BLaER1 (cell line): ENCODE data around the gene BBIP1.

ENCODE experiments used
- H3K27ac ChIP-seq: shearing (Covaris generic); formaldehyde crosslinking; 2 replicates; pipeline ENCODE4 v1.8.1; 2022
- H3K27me3 ChIP-seq: shearing (Covaris generic); formaldehyde crosslinking; 2 replicates; pipeline ENCODE4 v1.8.1; 2022
- H3K36me3 ChIP-seq: shearing (Covaris generic); formaldehyde crosslinking; 2 replicates; pipeline ENCODE4 v1.8.1; 2022
- H3K4me1 ChIP-seq: shearing (Covaris generic); formaldehyde crosslinking; 2 replicates; pipeline ENCODE4 v1.8.1; 2022
- H3K4me2 ChIP-seq: shearing (Covaris generic); formaldehyde crosslinking; 2 replicates; pipeline ENCODE4 v1.8.1; 2022
- H3K4me3 ChIP-seq: shearing (Covaris generic); formaldehyde crosslinking; 2 replicates; pipeline ENCODE4 v1.8.1; 2022
- H3K9ac ChIP-seq: shearing (Covaris generic); formaldehyde crosslinking; 2 replicates; pipeline ENCODE4 v1.8.1; 2022
- H3K9me3 ChIP-seq: shearing (Covaris generic); formaldehyde crosslinking; 2 replicates; pipeline ENCODE4 v1.8.1; 2022
- H4K20me1 ChIP-seq: shearing (Covaris generic); formaldehyde crosslinking; 2 replicates; pipeline ENCODE4 v1.8.1; 2022
- Cebpa-rat ChIP-seq: shearing (Covaris generic); IDR thresholded peaks from 2 replicates; pipeline ENCODE4 v1.8.1; 2022

The BBIP1 gene

GRCh38 chr10:110865809-110866482, 53.0 kb downstream of the BBIP1 start:
- Histone ChIP-seq H3K4me2 (peak overlapping the region; percentile 63; the same call in 1 of the 2 replicates), H3K9ac (no peak overlapping the region), H3K27ac (peak overlapping the region; percentile 80; the same call in 1 of the 2 replicates), H3K4me1 (peaks cover 86% of the 10 kb centered on the region), H3K27me3 (no peaks in the 10 kb centered on the region), H3K36me3 (no peaks in the 10 kb centered on the region), H3K9me3 (no peaks in the 10 kb centered on the region), H3K4me3 (no peak overlapping the region), H4K20me1 (no peaks in the 10 kb centered on the region)
- TF ChIP-seq Cebpa-rat: no peak

DNA sequence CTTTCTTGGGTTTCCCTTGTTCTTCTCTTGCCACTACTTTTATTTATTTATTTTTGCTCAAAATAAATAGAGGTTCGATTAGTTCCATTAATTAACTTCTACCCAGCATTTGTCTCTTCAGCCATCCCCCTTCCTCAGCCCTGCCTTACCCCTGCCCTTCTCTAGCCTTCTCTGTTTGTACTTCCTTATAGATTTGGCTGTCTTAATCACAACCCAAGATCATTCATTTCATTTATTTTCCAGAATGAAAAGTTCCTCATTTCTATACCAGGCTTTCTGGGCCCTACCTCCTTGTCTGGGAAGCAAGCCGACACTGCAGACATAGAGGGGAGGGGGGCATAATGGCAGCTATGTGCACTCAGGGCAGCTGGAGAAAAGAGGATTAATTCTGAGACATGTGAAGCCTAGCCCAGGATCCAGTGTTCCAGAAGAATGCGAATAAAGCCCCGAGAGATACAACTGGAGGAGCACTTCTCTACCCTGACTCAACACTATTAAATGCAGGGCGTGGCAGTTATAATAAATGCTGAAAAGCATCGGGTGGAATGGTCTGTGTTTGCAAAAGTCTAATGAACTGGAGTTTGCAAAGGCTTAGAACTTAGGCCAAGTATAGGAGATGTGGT, 53.7 kb downstream of the BBIP1 start:
- Histone ChIP-seq H3K4me1 (peaks cover 86% of the 10 kb centered on the region), H4K20me1 (no peaks in the 10 kb centered on the region), H3K9ac (0 out of 2 replicates have a peak overlapping the region, but pooled peaks have one; percentile 13), H3K4me2 (peak overlapping the region; percentile 63), H3K27ac (peak overlapping the region; percentile 80), H3K36me3 (no peaks in the 10 kb centered on the region), H3K4me3 (no peak overlapping the region), H3K27me3 (no peaks in the 10 kb centered on the region), H3K9me3 (no peaks in the 10 kb centered on the region)
- no peak for TF ChIP-seq Cebpa-rat

- H3K4me2 ChIP-seq: peak overlapping the region; percentile 63
- H3K9me3 ChIP-seq: no peaks in the 10 kb centered on the region
- peak overlapping the region; percentile 13; the same call in 1 of the 2 replicates for H3K9ac ChIP-seq
- H3K27ac ChIP-seq: peak overlapping the region; percentile 80
- TF ChIP-seq Cebpa-rat: no peak
- H3K27me3 ChIP-seq: no peaks in the 10 kb centered on the region
- no peaks in the 10 kb centered on the region for H3K36me3 ChIP-seq
- H4K20me1 ChIP-seq: no peaks in the 10 kb centered on the region
- H3K4me1 ChIP-seq: peaks cover 86% of the 10 kb centered on the region
- H3K4me3 ChIP-seq: no peak overlapping the region; the same call in 1 of the 2 replicates
Observed at GRCh38 chr10:110864662-110865140, 54.3 kb downstream of the BBIP1 start.

DNA sequence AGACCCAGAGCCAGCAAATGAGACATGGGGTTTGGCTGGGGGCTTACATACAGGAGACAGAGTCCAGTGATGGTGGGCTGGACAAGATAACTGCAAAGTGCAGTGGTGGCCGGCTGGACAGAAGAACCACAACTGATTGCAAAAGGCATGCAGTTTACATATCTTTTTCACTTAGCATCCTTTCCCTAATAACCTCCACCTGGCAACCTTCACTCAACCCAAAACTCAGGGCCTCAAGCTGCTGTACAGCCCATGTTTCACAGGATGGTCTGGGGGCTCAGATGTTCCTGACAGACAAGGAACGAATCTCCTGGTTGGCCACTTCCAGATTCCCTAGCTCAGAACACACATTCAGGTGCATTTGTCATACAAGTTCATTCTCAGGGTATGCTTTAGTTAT, 55.0 kb downstream of the BBIP1 start:
- Histone ChIP-seq H3K4me1 (peaks cover 86% of the 10 kb centered on the region), H3K4me3 (no peak overlapping the region), H3K27me3 (no peaks in the 10 kb centered on the region), H3K9me3 (no peaks in the 10 kb centered on the region), H4K20me1 (no peaks in the 10 kb centered on the region), H3K9ac (no peak overlapping the region), H3K4me2 (peak overlapping the region; percentile 63), H3K36me3 (no peaks in the 10 kb centered on the region), H3K27ac (peak overlapping the region; percentile 80; the same call in 1 of the 2 replicates)
- no peak for TF ChIP-seq Cebpa-rat

- H3K36me3 ChIP-seq: no peaks in the 10 kb centered on the region
- no peak overlapping the region for H3K4me3 ChIP-seq
- H3K27ac ChIP-seq: peak overlapping the region; percentile 80; the same call in 1 of the 2 replicates
- H3K9ac ChIP-seq: no peak overlapping the region
- TF ChIP-seq Cebpa-rat: no peak
- H3K4me1 ChIP-seq: peaks cover 86% of the 10 kb centered on the region
- peak overlapping the region; percentile 63 for H3K4me2 ChIP-seq
- H3K27me3 ChIP-seq: no peaks in the 10 kb centered on the region
- no peaks in the 10 kb centered on the region for H3K9me3 ChIP-seq
- H4K20me1 ChIP-seq: no peaks in the 10 kb centered on the region
Observed at GRCh38 chr10:110863361-110863760, 55.6 kb downstream of the BBIP1 start.

DNA sequence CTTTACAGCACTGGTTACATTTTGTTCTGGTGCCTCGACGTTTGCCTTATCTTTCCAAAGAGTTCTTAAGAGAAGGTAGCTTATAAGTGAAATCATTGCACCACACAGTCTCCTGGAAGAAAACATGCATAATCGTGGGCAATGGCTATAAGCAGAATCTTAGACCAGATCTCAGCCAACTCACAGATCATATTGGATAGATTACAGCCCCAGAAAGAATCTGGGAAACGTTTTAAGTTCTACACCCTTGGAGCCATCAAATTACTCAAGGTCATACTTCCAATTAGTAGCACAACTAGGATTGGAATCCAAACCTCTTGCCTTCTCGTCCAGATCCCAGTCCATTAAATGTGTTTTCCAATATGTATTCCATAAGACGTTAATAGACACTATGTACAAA, 56.0 kb downstream of the BBIP1 start:
- Histone ChIP-seq H3K36me3 (no peaks in the 10 kb centered on the region), H3K4me3 (no peak overlapping the region), H3K27ac (no peak overlapping the region; the same call in 1 of the 2 replicates), H4K20me1 (no peaks in the 10 kb centered on the region), H3K4me1 (peaks cover 86% of the 10 kb centered on the region), H3K27me3 (no peaks in the 10 kb centered on the region), H3K9me3 (no peaks in the 10 kb centered on the region), H3K4me2 (peak overlapping the region; percentile 63), H3K9ac (no peak overlapping the region)
- no peak for TF ChIP-seq Cebpa-rat

GRCh38 chr10:110861930-110862649, 56.9 kb downstream of the BBIP1 start:
- peak overlapping the region; percentile 63; the same call in 1 of the 2 replicates for H3K4me2 ChIP-seq
- no peak overlapping the region; the same call in 1 of the 2 replicates for H3K27ac ChIP-seq
- H3K36me3 ChIP-seq: no peaks in the 10 kb centered on the region
- no peak overlapping the region for H3K9ac ChIP-seq
- H3K4me3 ChIP-seq: no peak overlapping the region
- no peaks in the 10 kb centered on the region for H4K20me1 ChIP-seq
- peaks cover 86% of the 10 kb centered on the region for H3K4me1 ChIP-seq
- no peak for TF ChIP-seq Cebpa-rat
- H3K27me3 ChIP-seq: no peaks in the 10 kb centered on the region
- H3K9me3 ChIP-seq: no peaks in the 10 kb centered on the region

DNA sequence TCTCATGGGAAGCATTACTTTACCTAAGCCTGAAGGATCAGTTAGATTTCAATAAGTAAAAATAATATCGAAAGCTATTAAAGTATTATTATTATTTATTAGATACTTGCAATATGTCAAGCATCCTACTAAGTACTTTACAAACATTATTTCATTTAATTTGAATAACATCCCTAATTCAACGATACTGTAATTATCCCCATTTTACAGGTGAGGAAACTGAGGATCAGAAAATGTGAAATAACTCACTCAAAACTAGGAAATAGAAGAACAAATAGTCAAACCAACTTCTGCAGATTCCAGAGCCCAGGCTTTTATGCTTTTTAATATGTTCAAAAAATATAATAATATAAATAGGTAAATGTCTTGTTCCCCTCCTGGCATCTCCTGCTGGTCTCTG, 57.5 kb downstream of the BBIP1 start:
- Histone ChIP-seq H4K20me1 (no peaks in the 10 kb centered on the region), H3K36me3 (no peaks in the 10 kb centered on the region), H3K4me2 (peak overlapping the region; percentile 77), H3K4me3 (no peak overlapping the region), H3K9ac (0 out of 2 replicates have a peak overlapping the region, but pooled peaks have one; percentile 23), H3K27me3 (no peaks in the 10 kb centered on the region), H3K4me1 (peaks cover 85% of the 10 kb centered on the region), H3K9me3 (no peaks in the 10 kb centered on the region), H3K27ac (peak overlapping the region; percentile 91)
- TF ChIP-seq Cebpa-rat: no peak

- H3K27me3 ChIP-seq: no peaks in the 10 kb centered on the region
- H3K9me3 ChIP-seq: no peaks in the 10 kb centered on the region
- H3K4me1 ChIP-seq: peaks cover 83% of the 10 kb centered on the region
- no peaks in the 10 kb centered on the region for H4K20me1 ChIP-seq
- H3K36me3 ChIP-seq: no peaks in the 10 kb centered on the region
- peak overlapping the region; percentile 91 for H3K27ac ChIP-seq
- H3K9ac ChIP-seq: peak overlapping the region; percentile 23
- TF ChIP-seq Cebpa-rat: no peak
- H3K4me2 ChIP-seq: peak overlapping the region; percentile 77
- no peak overlapping the region for H3K4me3 ChIP-seq
Observed at GRCh38 chr10:110860576-110861241, 58.3 kb downstream of the BBIP1 start.
